GM19438 (cell line): Measurements from ENCODE around the gene USP12.
"Not testable (repeated sequence)": the region's sequence is repeated elsewhere in the genome, so short reads cannot be mapped to it uniquely, and the experiment has no call there.

Experiments used
- ATAC-seq: cut with Tn5 transposase; IDR thresholded peaks from one replicate; pipeline ENCODE4 v1.9.1; 2021; ENCODE audit warnings: low read depth; ENCODE audit not compliant: unreplicated experiment

The USP12 gene, protein sequence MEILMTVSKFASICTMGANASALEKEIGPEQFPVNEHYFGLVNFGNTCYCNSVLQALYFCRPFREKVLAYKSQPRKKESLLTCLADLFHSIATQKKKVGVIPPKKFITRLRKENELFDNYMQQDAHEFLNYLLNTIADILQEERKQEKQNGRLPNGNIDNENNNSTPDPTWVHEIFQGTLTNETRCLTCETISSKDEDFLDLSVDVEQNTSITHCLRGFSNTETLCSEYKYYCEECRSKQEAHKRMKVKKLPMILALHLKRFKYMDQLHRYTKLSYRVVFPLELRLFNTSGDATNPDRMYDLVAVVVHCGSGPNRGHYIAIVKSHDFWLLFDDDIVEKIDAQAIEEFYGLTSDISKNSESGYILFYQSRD

DNA sequence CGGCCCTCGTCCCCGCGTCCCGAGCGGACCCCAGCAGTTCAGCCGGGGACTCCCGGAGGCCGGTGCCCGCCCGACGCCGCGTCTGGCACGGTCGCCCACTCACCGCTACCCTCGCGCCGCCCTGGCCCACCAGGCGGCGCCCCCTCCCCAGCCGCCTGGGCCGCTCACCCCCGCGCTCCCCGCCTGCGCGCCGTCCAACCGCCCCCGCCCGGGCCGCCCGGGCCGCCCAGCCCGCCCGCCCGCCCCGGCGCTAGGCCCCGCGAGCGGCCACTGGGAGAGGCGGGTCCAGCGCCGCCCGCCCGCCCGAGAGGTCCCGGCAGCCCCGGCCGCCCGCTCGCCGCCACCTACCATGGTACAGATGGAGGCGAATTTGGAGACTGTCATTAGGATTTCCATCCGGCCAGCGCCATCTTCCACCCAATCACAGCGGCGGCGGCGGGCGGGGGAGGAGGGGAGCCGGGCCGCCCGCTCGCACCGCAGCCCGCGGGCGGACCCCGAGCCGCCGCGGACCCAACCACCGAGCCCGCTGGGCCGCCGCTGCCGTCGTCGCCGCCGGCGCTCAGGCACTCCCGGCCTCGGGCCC is at the start of gene USP12:
Gene USP12, minus strand, starts transcription at position 568 of the 583 bp plus-strand sequence. Its CDS starts 172 bp downstream, at position 396.
- peak; percentile 7 for ATAC-seq

DNA sequence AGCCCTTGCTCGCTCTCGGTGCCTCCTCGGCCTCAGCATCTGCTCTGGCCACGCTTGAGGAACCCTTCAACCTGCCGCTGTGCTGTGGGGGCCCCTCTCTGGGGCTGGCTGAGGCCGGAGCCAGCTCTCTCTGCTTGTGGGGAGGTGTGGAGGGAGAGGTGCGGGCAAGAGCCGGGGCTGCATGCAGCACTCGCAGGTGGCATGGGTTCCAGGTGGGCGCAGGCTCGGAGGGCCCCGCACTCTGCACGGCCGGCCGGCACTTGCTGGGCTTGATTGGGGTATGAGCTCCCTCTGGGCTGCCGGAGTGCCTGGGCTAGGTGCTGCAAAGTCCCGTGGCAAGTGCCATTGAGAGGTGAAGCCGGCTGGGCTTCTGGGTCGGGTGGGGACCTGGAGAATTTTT is 48.0 kb upstream of the USP12 start:
- ATAC-seq: no peak

DNA sequence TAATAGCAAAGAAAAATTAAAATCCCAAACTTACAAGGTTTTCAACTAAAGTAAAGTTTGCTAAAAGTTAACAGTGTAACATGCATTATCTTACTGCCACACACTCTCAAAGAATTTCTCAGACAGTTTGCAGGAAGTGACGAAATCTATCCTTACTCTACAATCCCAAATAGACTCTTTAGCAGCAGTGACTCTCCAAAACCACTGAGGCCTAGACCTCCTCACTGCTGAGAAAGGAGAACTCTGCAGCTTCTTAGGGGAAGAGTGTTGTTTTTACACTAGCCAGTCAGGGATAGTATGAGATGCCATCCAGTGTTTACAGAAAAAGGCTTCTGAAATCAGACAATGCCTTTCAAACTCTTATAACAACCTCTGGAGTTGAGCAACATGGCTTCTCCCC is 47.2 kb upstream of the USP12 start:
- ATAC-seq: not testable (repeated sequence)

DNA sequence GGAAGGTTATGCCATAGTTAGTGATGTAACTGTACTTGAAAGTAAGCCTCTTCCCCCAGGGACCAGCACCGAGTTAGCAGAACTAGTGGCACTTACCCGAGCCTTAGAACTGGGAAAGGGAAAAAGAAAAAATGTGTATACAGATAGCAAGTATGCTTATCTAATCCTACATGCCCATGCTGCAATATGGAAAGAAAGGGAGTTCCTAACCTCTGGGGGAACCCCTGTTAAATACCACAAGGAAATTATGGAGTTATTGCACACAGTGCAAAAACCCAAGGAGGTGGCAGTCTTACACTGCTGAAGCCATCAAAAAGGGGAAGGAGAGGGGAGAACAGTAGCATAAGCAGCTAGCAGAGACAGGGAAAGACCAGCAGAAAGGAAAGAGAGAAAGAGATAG is 46.2 kb upstream of the USP12 start:
- not testable (repeated sequence) for ATAC-seq

DNA sequence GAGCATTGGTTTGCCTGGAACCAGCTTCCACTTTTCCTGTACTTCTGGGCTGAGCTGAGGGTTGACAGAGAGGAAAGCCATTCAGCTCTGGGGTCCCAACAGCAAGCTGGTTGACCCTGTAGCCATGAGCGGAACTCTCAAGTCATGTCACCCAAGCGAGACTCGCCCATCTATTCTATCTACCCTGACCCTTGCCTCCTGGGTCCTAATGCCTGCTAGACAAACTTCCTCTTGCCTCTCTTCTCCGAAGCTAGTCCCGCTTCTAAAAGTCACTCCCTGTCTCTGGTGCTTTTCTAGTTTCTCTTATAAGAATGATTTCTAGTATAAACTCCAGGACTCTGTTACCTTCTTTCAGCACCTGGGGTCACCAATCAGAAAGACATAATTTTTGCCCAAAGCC is 41.8 kb upstream of the USP12 start:
- ATAC-seq: not testable (repeated sequence)

DNA sequence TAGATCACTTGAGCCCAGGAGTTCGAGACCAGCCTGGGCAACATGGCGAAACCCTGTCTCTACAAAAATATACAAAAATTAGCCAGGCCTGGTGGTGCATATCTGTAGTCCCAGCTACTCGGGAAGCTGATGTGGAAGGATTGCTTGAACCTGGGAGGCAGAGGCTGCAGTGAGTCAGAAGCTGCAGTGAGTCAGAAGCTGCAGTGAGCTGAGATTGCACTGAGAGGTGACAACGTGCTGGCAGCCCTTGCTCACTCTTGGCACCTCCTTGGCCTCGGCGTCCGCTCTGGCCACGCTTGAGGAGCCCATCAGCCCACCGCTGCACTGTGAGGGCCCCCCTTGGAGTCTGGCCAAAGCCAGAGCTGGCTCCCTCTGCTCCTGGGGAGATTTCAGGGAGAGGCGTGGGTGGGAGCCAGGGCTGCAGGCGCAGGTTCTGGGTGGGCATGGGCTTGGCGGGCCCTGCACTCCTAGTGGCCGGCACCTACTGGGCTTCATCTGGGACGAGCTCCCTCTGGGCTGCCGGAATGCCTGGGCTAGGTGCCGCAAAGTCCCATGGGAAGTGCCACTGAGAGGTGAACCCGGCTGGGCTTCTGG is 40.3 kb upstream of the USP12 start:
- ATAC-seq: no peak

DNA sequence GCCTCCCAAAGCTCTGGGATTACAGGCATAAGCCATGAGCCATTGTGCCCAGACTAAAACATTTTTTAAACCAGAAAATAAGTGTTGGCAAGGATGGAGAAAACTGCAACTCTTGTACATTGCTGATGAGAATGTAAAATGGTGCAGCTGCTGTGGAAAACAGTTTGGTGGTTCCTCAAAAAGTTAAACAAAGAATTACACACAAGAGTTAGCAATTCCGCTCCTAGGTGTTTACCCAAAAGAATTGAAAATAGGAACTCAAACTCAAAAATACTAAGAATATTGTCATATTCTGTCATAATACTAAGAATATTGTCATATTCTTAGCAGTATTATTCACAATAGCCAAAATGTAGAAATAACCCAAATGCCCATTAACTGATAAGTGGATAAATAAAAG is 39.7 kb upstream of the USP12 start:
- no peak for ATAC-seq

DNA sequence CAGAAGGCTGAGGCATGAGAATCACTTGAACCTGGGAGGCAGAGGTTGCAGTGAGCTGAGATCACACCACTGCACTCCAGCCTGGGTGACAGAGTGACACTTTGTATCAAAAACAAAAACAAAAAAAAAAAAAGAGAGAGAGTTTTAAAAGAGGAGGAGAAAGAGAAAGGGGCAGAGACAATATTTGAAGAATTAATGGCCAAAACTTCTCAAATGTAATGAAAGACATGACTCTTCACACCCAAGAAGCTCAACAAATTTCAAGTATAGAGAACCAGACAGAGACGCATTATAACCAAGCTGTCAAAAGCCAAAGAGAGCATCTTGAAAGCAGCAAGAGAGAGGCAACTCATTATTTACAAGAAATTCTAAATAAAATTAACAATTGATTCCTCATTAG is 36.9 kb upstream of the USP12 start:
- no peak for ATAC-seq

DNA sequence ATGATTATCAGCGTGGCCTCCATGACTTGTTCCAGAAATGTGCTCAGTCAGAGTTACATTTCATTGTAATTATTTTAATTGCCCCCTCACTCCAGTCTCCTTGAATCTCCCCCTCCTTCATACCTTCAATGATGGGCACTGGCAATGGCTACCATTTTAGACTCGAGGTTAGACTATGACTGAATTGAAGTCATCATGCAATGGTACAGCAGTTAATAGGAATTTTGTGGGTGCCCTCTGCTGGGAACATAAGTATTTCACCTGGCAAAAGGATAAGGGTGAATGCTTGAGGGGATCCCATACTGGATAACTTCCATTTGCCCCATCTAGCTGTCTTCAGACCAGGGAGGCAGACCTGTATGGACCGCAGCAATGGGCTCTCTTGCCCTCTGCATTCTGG is 32.2 kb upstream of the USP12 start:
- no peak for ATAC-seq

DNA sequence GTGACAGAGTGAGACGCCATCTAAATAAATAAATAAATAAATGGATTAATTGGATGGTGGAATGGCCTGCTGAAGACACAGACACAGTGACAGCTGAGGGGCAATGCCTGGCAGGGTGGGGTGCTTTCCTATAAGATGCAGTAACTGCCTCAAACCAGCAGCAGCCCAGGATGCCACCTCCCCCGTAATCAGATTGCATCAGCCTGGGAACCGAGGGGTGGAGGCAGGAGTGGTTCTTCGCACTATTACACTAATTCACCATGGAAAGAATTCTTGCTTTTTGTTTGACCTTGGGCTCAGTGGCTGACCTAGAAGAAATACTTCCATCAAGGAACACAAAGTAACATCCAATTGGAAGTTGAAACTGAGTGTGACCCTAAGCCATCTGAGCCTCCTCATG is 31.6 kb upstream of the USP12 start:
- ATAC-seq: no peak

DNA sequence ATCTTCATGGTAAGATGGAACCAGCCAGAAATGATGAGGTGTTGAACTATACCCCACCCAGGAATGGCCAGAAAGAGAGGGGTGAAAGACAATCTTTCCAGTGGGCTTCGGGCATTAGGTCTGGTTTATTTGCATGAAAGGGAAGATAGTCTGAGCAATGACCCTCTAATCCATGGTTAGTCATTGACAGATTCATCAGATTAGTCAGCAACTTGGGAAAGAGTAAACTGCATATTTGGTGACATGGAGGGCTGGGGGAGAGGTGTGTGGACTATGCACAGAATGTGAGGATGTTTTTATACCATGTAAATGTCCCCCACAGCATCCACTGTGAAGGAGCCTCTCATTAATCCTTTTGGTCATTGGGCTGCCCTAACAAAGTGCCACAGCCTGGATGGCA is 30.1 kb upstream of the USP12 start:
- no peak for ATAC-seq

DNA sequence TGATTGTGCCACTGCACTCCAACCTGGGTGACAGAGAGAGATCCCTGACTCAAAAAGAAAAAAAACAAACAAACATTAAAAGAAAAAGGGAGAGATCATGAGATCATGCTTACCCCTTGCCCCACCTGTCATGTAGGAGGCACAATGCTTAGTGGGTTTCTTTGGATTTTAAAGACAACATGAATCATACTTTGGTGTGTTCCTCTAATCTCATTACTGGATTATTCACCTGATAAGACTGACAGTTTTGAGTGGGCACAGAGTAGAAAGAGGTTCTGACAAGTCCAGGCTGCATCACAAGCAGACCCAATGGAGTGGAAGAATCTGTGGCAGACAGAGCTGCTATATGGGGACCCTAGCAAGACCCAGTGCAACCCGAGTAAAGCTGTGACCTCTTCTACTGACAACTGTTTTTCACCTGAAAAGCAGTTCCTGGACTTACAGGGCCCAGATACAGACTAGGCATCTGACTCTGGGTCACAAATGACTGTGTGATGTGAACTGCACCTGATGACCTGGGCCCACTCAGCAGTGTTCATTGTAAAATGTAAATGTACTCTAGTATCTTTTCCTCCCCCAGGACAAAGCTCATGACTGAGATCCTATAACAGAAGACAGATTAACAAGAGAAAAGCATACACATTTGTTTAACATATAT is 28.9 kb upstream of the USP12 start:
- ATAC-seq: no peak

DNA sequence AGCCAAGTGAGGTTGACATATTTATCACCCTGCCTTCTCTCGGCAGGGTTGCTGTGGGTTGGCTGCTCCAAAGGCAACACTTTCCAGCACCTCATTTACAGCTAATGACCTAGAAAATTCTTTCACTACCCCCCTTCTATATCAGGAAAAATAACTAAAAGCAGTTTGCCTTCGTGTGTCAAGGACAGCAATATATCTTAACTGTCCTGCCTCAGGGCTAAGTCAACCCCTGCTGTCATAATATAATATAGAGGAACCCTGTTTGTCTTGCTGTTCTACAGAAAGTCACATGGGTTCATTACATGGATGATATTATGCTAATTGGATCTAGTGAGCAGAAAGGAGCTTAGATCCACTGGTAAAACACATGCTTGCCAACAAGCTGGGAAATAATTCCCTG is 28.1 kb upstream of the USP12 start:
- no peak for ATAC-seq

DNA sequence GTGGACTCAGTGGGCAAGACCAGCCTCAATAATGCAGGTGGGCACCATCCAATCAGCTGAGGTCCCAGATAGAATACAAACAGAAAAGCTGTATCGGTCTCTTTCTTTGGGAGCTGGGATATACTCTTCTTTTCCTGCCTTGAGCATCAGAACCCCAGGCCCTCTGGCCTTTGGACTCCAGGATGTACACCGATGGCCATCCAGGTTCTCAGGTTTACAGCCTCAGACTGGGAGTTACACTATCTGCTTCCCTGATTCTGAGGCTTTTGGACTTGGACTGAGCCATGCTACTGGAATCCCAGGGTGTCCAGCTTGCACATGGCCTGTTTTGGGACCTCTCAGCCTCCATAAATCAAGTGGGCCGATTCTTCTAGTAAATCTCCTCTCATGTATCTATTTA is 27.6 kb upstream of the USP12 start:
- ATAC-seq: no peak

DNA sequence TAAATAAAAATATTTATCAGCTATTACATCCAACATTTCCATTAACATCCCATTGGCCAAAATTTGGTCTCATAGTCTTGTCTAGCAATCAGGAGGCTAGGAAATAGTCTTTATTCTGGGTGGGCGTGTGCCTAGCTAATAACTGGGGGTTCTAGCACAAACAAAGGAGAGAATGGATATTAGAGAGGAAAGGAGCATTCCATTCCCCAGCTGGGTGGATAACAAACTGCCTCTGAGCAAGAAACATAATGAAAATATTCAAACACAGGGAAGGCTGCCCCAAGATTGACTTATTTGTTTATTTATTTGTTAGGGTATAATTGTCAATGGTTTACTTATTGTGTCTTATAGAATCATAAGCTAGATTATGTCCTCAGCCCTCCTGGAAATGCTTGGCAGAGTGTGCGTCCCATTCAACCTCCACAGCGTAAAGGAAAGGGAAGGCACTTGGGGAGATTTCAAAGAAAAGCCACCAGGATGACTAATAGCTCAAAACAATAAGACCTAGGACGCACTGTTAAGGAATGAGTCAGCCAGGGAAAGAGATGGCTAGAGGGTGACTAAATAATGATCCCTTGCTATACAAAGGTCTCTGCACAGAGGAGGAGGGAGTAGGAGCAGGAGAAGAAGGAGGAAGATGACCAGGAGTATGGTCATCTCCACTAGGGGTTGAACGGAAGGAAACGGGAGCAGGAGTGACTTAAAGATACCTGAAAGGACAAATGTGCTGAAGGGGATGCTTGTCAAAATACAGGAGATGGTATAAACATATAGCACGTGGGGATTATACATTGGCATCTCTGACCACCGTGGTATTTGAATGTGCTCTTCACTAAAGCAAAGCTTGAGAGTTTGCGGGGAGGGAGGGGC is 23.5 kb upstream of the USP12 start:
- no peak for ATAC-seq

DNA sequence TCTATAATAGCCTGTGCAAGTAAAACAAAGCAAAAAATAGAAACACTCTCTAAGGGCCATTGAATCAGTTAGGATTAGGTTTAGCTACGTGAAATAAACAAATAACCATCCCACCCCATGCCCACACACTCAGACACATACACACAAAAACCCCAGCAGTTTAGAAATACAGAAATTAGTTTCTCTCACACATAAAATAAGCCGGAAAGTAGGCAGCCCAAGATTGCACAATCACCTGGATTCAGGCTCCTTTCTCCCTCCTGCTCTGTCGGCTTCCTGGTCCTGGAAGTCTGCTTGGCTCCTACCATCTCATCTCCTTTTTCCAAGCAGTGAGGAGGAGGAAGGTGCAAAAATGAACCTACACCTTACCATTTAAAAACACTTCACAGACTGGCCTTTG is 22.6 kb upstream of the USP12 start:
- no peak for ATAC-seq

DNA sequence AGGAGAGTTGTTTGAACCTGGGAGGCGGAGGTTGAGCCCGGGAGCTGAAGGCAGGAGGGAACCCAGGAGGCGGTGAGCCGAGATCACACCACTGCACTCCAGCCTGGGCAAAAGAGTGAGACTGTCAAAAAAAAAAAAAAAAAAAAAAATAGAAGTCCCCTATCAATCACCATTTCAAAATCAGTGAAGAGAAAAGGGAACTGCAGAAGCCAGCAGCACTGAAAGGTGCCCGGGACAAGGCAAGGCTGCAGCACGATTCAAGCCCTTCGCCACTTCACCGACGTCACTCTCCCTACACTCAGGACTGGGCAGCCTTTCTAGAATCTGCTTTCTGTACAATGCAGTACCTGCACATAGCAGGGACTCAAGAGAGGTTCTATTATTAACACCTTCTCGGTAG is 21.9 kb upstream of the USP12 start:
- ATAC-seq: no peak

DNA sequence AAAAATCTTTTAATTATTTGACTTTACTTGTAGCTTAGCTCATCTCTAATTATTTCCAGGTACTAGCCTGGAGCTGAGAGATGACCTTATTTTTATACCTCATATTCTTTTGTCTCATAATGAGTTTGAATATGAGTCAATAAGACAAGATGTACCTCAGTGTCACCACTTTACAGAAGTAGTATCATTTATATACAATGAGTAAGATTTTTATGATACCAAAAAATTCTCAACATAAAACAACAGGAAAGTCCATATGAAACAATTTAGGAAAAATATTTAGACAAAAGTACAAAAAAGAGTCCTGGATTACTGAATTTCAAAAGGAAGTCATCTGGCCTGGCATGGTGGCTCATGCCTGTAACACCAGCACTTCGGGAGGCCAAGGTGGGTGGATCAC is 21.4 kb upstream of the USP12 start:
- no peak for ATAC-seq

DNA sequence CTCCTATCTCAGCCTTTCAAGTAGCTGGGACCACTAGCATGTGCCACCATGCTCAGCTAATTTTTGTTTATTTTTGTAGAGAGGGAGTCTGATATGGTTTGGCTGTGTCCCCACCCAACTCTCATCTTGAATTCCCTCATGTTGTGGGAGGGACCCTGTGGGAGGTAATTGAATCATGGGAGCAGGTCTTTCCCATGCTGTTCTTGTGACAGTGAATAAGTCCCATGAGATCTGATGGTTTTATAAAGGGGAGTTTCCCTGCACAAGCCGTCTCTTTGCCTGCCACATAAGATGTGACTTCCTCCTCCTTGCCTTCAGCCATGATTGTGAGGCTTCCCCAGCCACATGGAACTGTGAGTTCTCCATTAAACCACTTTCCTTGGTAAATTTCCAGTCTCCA is 20.8 kb upstream of the USP12 start:
- ATAC-seq: not testable (repeated sequence)

DNA sequence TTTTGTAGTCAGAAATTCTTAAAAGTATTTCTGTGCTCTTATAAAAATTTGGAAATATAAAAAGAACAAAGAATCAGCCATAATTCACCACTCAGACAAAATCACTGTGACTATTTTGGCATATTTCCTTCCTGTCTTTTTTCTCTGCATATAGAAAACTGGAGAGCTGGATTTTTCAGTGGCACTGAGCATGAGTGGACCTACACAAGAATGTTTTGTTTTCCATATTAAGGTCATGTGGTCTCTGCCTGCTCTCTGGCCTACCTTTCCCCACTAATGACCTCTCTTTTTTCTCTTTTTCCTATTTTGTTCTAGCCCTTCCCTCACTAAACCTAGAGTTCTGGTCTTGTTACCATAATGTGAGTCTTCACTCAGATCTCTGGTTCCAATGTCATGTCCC is 17.6 kb upstream of the USP12 start:
- ATAC-seq: no peak

DNA sequence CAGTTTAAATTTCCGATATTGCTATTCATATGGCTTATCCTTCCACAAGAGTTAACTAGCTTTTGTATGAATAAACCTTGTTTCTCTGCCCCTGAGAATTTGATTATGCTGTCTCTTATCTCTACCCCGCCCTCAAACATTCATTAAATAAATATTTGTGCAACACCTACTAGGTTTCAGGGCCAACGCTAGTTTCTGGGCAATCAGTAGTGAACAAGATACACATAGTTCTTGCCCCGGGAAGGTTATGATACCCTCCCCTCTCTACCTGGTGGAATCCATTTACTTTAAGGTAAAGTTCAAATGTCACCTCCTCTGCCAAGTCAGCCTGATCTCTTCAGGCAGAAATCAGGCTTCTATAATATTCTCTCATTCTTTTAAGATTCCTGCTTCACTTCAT is 16.6 kb upstream of the USP12 start:
- ATAC-seq: no peak
